ENCODE results near the gene FILIP1.

FILIP1 gene

GRCh38 chr6:75268121-75268987 lies 225.2 kb downstream of the FILIP1 start:
- DNase-seq (ENCODE audit: low read depth, low spot score), result no peak

- no peak for DNase-seq (ENCODE audit: low read depth, low spot score)
Observed at GRCh38 chr6:75267461-75267860, 226.1 kb downstream of the FILIP1 start.

GRCh38 chr6:75266716-75267291 lies 226.8 kb downstream of the FILIP1 start:
- no peak for DNase-seq (ENCODE audit: low read depth, low spot score)

- DNase-seq (ENCODE audit: low read depth, low spot score), result no peak
Observed at GRCh38 chr6:75263401-75263750, 230.2 kb downstream of the FILIP1 start.

- no peak for DNase-seq (ENCODE audit: low read depth, low spot score)
Observed at GRCh38 chr6:75262716-75263400, 230.7 kb downstream of the FILIP1 start.

- no peak for DNase-seq (ENCODE audit: low read depth, low spot score)
Observed at GRCh38 chr6:75261299-75261698, 232.3 kb downstream of the FILIP1 start.

- DNase-seq (ENCODE audit: low read depth, low spot score), result no peak
Observed at GRCh38 chr6:75257343-75258087, 236.1 kb downstream of the FILIP1 start.

- no peak for DNase-seq (ENCODE audit: low read depth, low spot score)
Observed at GRCh38 chr6:75250552-75250951, 243.0 kb downstream of the FILIP1 start.

GRCh38 chr6:75249837-75250236 lies 243.8 kb downstream of the FILIP1 start:
- DNase-seq (ENCODE audit: low read depth, low spot score), result no peak

- no peak for DNase-seq (ENCODE audit: low read depth, low spot score)
Observed at GRCh38 chr6:75246386-75246785, 247.2 kb downstream of the FILIP1 start.

- no peak for DNase-seq (ENCODE audit: low read depth, low spot score)
Observed at GRCh38 chr6:75244063-75244584, 249.5 kb downstream of the FILIP1 start.

- peak; percentile 89 for DNase-seq (ENCODE audit: low read depth, low spot score)
Observed at GRCh38 chr6:75243333-75244062, 250.1 kb downstream of the FILIP1 start, which contains the start of gene COX7A2. COX7A2 (minus strand) TSS chr6:75243801; CDS start chr6:75243734, 67 bp downstream.
